Vagina (tissue), 2 donors: Measurements from ENCODE around the gene ITGBL1. TPM values are rescaled to one million over a fixed set of nuclear protein-coding genes. Genes with fewer than 3 reads are reported as not detected.

ENCODE experiments used
- DNase-seq, 2 donors: peaks; one replicate each; pipeline ENCODE4 v3.0.0-alpha.2; 2017; ENCODE audit errors: extremely low spot score in 2 of 2
- H3K27ac ChIP-seq: fragments of 200-600 bp; sonication (generic); one replicate; pipeline ENCODE4 v1.5.1; 2019
- H3K27me3 ChIP-seq: fragments of 200-600 bp; sonication (generic); one replicate; pipeline ENCODE4 v1.5.1; 2019
- H3K36me3 ChIP-seq, 2 donors: fragments of 200-600 bp; sonication (generic); one replicate each; pipeline ENCODE4 v1.5.1; 2017 to 2019
- H3K4me1 ChIP-seq: fragments of 200-600 bp; sonication (generic); one replicate; pipeline ENCODE4 v1.5.1; 2019
- H3K4me3 ChIP-seq, 2 donors: fragments of 200-600 bp; sonication (generic); 1 replicate in 1 of 2; 2 replicates in 1 of 2; pipeline ENCODE4 v1.5.1; 2016 to 2019
- H3K9me3 ChIP-seq: fragments of 200-600 bp; sonication (generic); one replicate; pipeline ENCODE4 v1.5.1; 2019
- CTCF ChIP-seq, 3 experiments: fragments of 450-650 bp in 2 of 3; fragments of 200-600 bp in 1 of 3; sonication (generic) in 1 of 3; IDR thresholded peaks; one replicate each; pipeline ENCODE4 v1.5.1; 2017 to 2019; ENCODE audit warnings: antibody characterized with exemption in 3 of 3, mild to moderate bottlenecking in 2 of 3, moderate library complexity in 2 of 3
- POLR2A ChIP-seq, 2 donors: fragments of 450-650 bp; IDR thresholded peaks; one replicate each; pipeline ENCODE4 v1.6.1; 2017; ENCODE audit warnings: antibody characterized with exemption in 2 of 2, mild to moderate bottlenecking in 2 of 2, moderate library complexity in 2 of 2
- POLR2AphosphoS5 ChIP-seq, 2 donors: sonication (generic); formaldehyde crosslinking; IDR thresholded peaks; one replicate each; pipeline ENCODE4 v1.9.0; 2017; ENCODE audit warnings: antibody characterized with exemption in 2 of 2, mild to moderate bottlenecking in 2 of 2, low read depth in 1 of 2; ENCODE audit not compliant: insufficient read depth in 1 of 2
- intact Hi-C: fragments of 100-400 bp; cut with DNase I; formaldehyde crosslinking; loops from one replicate; pipeline ENCODE4 v1.15.1; 2023
- total RNA-seq: library from RNA; depleted of rRNA; stranded (reverse); fragments of >200 nt; gene quantifications from one replicate; pipeline ENCODE4 v1.2.3, GENCODE V29; 2016

Gene ITGBL1
- total RNA-seq, 1 donor from 2014 or later, result 6.4 TPM

- Histone ChIP-seq H3K27ac (no peak overlapping the region), H3K27me3 (no peaks in the 10 kb centered on the region), H3K36me3 (no peaks in the 10 kb centered on the region), H3K4me1 (no peaks in the 10 kb centered on the region), H3K9me3 (no peaks in the 10 kb centered on the region), H3K4me3 (no peak overlapping the region)
- TF ChIP-seq POLR2AphosphoS5 (IDR thresholded peaks at IDR 0.05; ENCODE audit: insufficient read depth in 1 of 2, low read depth in 1 of 2) (no peak), CTCF (IDR thresholded peaks at IDR 0.05) (no peak), POLR2A (IDR thresholded peaks at IDR 0.05) (no peak)
- intact Hi-C loops, result no loop called here
- no peak for DNase-seq
Measured at GRCh38 chr13:101618440-101619187, 166.1 kb downstream of the ITGBL1 start.

DNA sequence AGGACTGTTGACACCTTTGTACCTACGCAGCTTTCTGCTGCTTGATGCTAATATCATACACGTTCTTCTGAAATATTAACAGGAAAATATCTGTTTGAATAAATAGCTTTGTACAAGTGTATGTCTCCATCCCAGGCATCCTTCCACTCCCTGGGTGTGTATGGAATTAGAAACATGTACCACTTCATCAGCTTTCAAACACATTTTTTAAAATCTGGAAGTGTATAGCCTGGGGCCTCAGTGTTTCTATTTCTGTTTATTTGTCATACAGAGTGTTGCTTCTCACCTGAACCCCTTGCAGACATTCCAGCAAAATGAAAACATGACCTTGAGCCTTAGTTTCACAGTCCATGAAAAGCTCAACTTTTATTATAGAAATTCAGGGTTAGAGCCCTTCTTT lies 168.6 kb downstream of the ITGBL1 start:
- Histone ChIP-seq H3K9me3 (no peaks in the 10 kb centered on the region), H3K36me3 (no peaks in the 10 kb centered on the region), H3K27ac (no peak overlapping the region), H3K4me3 (no peak overlapping the region), H3K27me3 (no peaks in the 10 kb centered on the region), H3K4me1 (no peaks in the 10 kb centered on the region)
- intact Hi-C loops, result no loop called here
- no peak for DNase-seq
- TF ChIP-seq POLR2A (IDR thresholded peaks at IDR 0.05), result no peak
- TF ChIP-seq POLR2AphosphoS5 (IDR thresholded peaks at IDR 0.05; ENCODE audit: insufficient read depth in 1 of 2, low read depth in 1 of 2), result no peak

- intact Hi-C loops, result no loop called here
- peaks cover 6% of the 10 kb centered on the region for H3K4me1 ChIP-seq
- no peaks in the 10 kb centered on the region for H3K36me3 ChIP-seq
- TF ChIP-seq POLR2AphosphoS5 (IDR thresholded peaks at IDR 0.05; ENCODE audit: insufficient read depth in 1 of 2, low read depth in 1 of 2), result no peak
- no peak for TF ChIP-seq CTCF (IDR thresholded peaks at IDR 0.05)
- H3K9me3 ChIP-seq, result no peaks in the 10 kb centered on the region
- DNase-seq, result no peak
- H3K27ac ChIP-seq, result peak overlapping the region; percentile 33
- H3K27me3 ChIP-seq, result no peaks in the 10 kb centered on the region
- H3K4me3 ChIP-seq, result no peak overlapping the region
Measured at GRCh38 chr13:101623470-101624209, 171.2 kb downstream of the ITGBL1 start.

- H3K36me3 ChIP-seq, result no peaks in the 10 kb centered on the region
- peaks cover 6% of the 10 kb centered on the region for H3K4me1 ChIP-seq
- DNase-seq, result no peak
- TF ChIP-seq CTCF (IDR thresholded peaks at IDR 0.05) (no peak), POLR2A (IDR thresholded peaks at IDR 0.05) (no peak), POLR2AphosphoS5 (IDR thresholded peaks at IDR 0.05; ENCODE audit: insufficient read depth in 1 of 2, low read depth in 1 of 2) (no peak)
- H3K4me3 ChIP-seq, result no peak overlapping the region
- H3K27me3 ChIP-seq, result no peaks in the 10 kb centered on the region
- H3K9me3 ChIP-seq, result no peaks in the 10 kb centered on the region
- intact Hi-C loops, result no loop called here
- H3K27ac ChIP-seq, result peak overlapping the region; percentile 33
Measured at GRCh38 chr13:101624210-101624922, 171.9 kb downstream of the ITGBL1 start.

GRCh38 chr13:101624981-101625380 lies 172.5 kb downstream of the ITGBL1 start:
- intact Hi-C loops, result no loop called here
- H3K4me3 ChIP-seq, result no peak overlapping the region
- peaks cover 6% of the 10 kb centered on the region for H3K4me1 ChIP-seq
- H3K27ac ChIP-seq, result no peak overlapping the region
- no peaks in the 10 kb centered on the region for H3K36me3 ChIP-seq
- no peak for TF ChIP-seq POLR2A (IDR thresholded peaks at IDR 0.05)
- TF ChIP-seq CTCF (IDR thresholded peaks at IDR 0.05), result no peak
- TF ChIP-seq POLR2AphosphoS5 (IDR thresholded peaks at IDR 0.05; ENCODE audit: insufficient read depth in 1 of 2, low read depth in 1 of 2), result no peak
- DNase-seq, result no peak
- H3K27me3 ChIP-seq, result no peaks in the 10 kb centered on the region
- H3K9me3 ChIP-seq, result no peaks in the 10 kb centered on the region
